Muscle of back (tissue), 11 donors: Measurements from ENCODE around the gene S100A10. TPM values are rescaled to one million over a fixed set of nuclear protein-coding genes. Genes with fewer than 3 reads are reported as not detected.

Source experiments
- DNase-seq, 3 donors: peaks; one replicate each; pipeline versions ENCODE4 v3.0.0 to v3.0.0-alpha.2; 2013
- polyA plus RNA-seq, 10 donors: library from polyadenylated mRNA; unstranded; fragments of 120-200 nt; gene quantifications; one replicate each; pipeline ENCODE4 v1.2.1, GENCODE V29; 2013; ENCODE audit not compliant: insufficient read length in 10 of 10

S100A10 gene
- polyA plus RNA-seq, 10 donors = 195 to 408 (median 272) TPM

- DNase-seq = no peak
Measured at GRCh38 chr1:151939141-151939540, 54.5 kb downstream of the S100A10 start.

- no peak for DNase-seq
Measured at GRCh38 chr1:151936653-151937052, 57.0 kb downstream of the S100A10 start.

GRCh38 chr1:151935894-151936602 lies 57.6 kb downstream of the S100A10 start:
- no peak for DNase-seq

- no peak for DNase-seq
Measured at GRCh38 chr1:151935154-151935553, 58.5 kb downstream of the S100A10 start.

GRCh38 chr1:151934048-151934493 lies 59.6 kb downstream of the S100A10 start:
- DNase-seq = peak; percentile 64 to 84 (median 78)

Other genes starting within 250 kb of the S100A10 start
- 10 to 100 TPM; 69.8 to 86.5 (median 74.7) TPM for gene MRPL9, start 230.4 kb downstream of the S100A10 start, polyA plus RNA-seq
- 1 to 10 TPM; 3.5 to 5.3 (median 4.5) TPM for gene TDRKH, start 203.4 kb downstream of the S100A10 start, polyA plus RNA-seq
- gene LINGO4, start 188.4 kb downstream of the S100A10 start, polyA plus RNA-seq = under 1 TPM; 0.07 to 0.59 (median 0.26) TPM
- gene RORC, start 162.1 kb downstream of the S100A10 start, polyA plus RNA-seq = 10 to 100 TPM in 2 of 10 donors, 1 to 10 TPM in 8; 1.1 to 12.3 (median 7.4) TPM
- gene C2CD4D, start 154.0 kb downstream of the S100A10 start, polyA plus RNA-seq = under 1 TPM in 8 of 10 donors, not detected in 2; 0.11 to 0.35 (median 0.16) TPM
- 1 to 10 TPM in 3 of 10 donors, under 1 TPM in 7; 0.21 to 4.2 (median 0.59) TPM for gene THEM5, start 140.1 kb downstream of the S100A10 start, polyA plus RNA-seq
- 10 to 100 TPM in 8 of 10 donors, 1 to 10 TPM in 2; 8.8 to 23.8 (median 14.7) TPM for gene THEM4, start 84.3 kb downstream of the S100A10 start, polyA plus RNA-seq
- gene S100A11, start 43.1 kb upstream of the S100A10 start, polyA plus RNA-seq = 100 to 1,000 TPM; 144 to 317 (median 205) TPM
- gene TCHHL1, start 95.2 kb upstream of the S100A10 start, polyA plus RNA-seq = not detected
- under 1 TPM in 8 of 10 donors, not detected in 2; 0.03 to 0.11 (median 0.04) TPM for gene TCHH, start 121.6 kb upstream of the S100A10 start, polyA plus RNA-seq
- gene RPTN, start 165.4 kb upstream of the S100A10 start, polyA plus RNA-seq = not detected
- under 1 TPM; 0.04 to 0.66 (median 0.24) TPM for gene HRNR, start 230.3 kb upstream of the S100A10 start, polyA plus RNA-seq